Right cardiac atrium (tissue), 5 donors: Measurements from ENCODE around the gene COL7A1. TPM values are rescaled to one million over a fixed set of nuclear protein-coding genes. Genes with fewer than 3 reads are reported as not detected.

Source experiments
- microRNA-seq, 2 donors: library from miRNA; unstranded; fragments of <30 nt; microRNA quantifications; one replicate each; pipeline ENCODE4 v1.2.0, GENCODE V29; 2020 to 2021
- polyA plus RNA-seq: library from polyadenylated mRNA; stranded (reverse); fragments of 200-250 nt; gene quantifications from one replicate; pipeline ENCODE4 v1.2.3, GENCODE V29; 2013
- total RNA-seq, 4 donors: library from RNA; stranded (reverse); fragmentation: NEBNext Ultra II Directional; extraction: Animal tissue kit (Norgen Biotek cat#: 25700); gene quantifications; one replicate each; pipeline ENCODE4 v1.2.1, GENCODE V29; 2021
- donor health status: healthy with polysubstance abuse.
- donor health status: DM: no; HTN: yes; CAD: no.
- donor health status: DM: no; HTN: no; CAD: no.
- donor health status: DM: no; HTN: yes; CAD: no; lungs with severe emphysema.
- donor health status: DM: yes; HTN: yes; CAD: no.

The COL7A1 gene
- total and polyA plus RNA-seq, 5 donors = 4.8 to 20.4 (median 9.0) TPM

Small RNA genes lying within 50 kb of the gene (microRNA-seq; reads per million reads assigned to microRNA genes)
- 0 reads per million in 2 donors for gene MIR4793
- 0 reads per million in 2 donors for gene MIR6823
- 0 reads per million in 2 donors for gene MIR711

Other genes starting within 250 kb of the COL7A1 start
- gene FBXW12, start 223.1 kb downstream of the COL7A1 start, total RNA-seq = not detected
- not detected for gene FBXW12, start 223.1 kb downstream of the COL7A1 start, polyA plus RNA-seq
- gene PLXNB1, start 165.2 kb downstream of the COL7A1 start, total RNA-seq = 10 to 100 TPM; 49.4 to 84.5 (median 55.0) TPM
- gene PLXNB1, start 165.2 kb downstream of the COL7A1 start, polyA plus RNA-seq = 52.7 TPM
- 10 to 100 TPM in 3 of 4 donors, 1 to 10 TPM in 1; 8.7 to 11.5 (median 11.1) TPM for gene CCDC51, start 155.2 kb downstream of the COL7A1 start, total RNA-seq
- gene CCDC51, start 155.2 kb downstream of the COL7A1 start, polyA plus RNA-seq = 11.2 TPM
- 100 to 1,000 TPM; 187 to 270 (median 216) TPM for gene TMA7, start 155.1 kb downstream of the COL7A1 start, total RNA-seq
- 526 TPM for gene TMA7, start 155.1 kb downstream of the COL7A1 start, polyA plus RNA-seq
- gene ATRIP, start 148.6 kb downstream of the COL7A1 start, total RNA-seq = 1 to 10 TPM; 4.0 to 5.2 (median 4.3) TPM
- gene ATRIP, start 148.6 kb downstream of the COL7A1 start, polyA plus RNA-seq = 3.5 TPM
- 10 to 100 TPM; 72.9 to 93.1 (median 76.2) TPM for gene SHISA5, start 91.2 kb downstream of the COL7A1 start, total RNA-seq
- gene SHISA5, start 91.2 kb downstream of the COL7A1 start, polyA plus RNA-seq = 57.0 TPM
- 1 to 10 TPM; 1.9 to 2.7 (median 2.1) TPM for gene PFKFB4, start 38.5 kb downstream of the COL7A1 start, total RNA-seq
- 0.75 TPM for gene PFKFB4, start 38.5 kb downstream of the COL7A1 start, polyA plus RNA-seq
- gene UCN2, start 31.5 kb downstream of the COL7A1 start, total RNA-seq = not detected
- gene UCN2, start 31.5 kb downstream of the COL7A1 start, polyA plus RNA-seq = 0.16 TPM
- 100 to 1,000 TPM; 622 to 677 (median 648) TPM for gene UQCRC1, start 14.3 kb upstream of the COL7A1 start, total RNA-seq
- gene UQCRC1, start 14.3 kb upstream of the COL7A1 start, polyA plus RNA-seq = 865 TPM
- gene TMEM89, start 26.4 kb upstream of the COL7A1 start, total RNA-seq = not detected
- gene TMEM89, start 26.4 kb upstream of the COL7A1 start, polyA plus RNA-seq = not detected
- gene SLC26A6, start 40.1 kb upstream of the COL7A1 start, total RNA-seq = 10 to 100 TPM in 3 of 4 donors, 1 to 10 TPM in 1; 8.6 to 15.4 (median 14.5) TPM
- gene SLC26A6, start 40.1 kb upstream of the COL7A1 start, polyA plus RNA-seq = 12.0 TPM
- gene CELSR3, start 67.6 kb upstream of the COL7A1 start, total RNA-seq = under 1 TPM; 0.20 to 0.33 (median 0.27) TPM
- 0.27 TPM for gene CELSR3, start 67.6 kb upstream of the COL7A1 start, polyA plus RNA-seq
- 10 to 100 TPM; 31.1 to 49.8 (median 42.1) TPM for gene NCKIPSD, start 90.6 kb upstream of the COL7A1 start, total RNA-seq
- gene NCKIPSD, start 90.6 kb upstream of the COL7A1 start, polyA plus RNA-seq = 32.5 TPM
- gene IP6K2, start 121.9 kb upstream of the COL7A1 start, total RNA-seq = 10 to 100 TPM; 21.2 to 43.2 (median 33.8) TPM
- gene IP6K2, start 121.9 kb upstream of the COL7A1 start, polyA plus RNA-seq = 57.8 TPM